CD14-positive monocyte (primary cell): ENCODE data around the gene MAP7. TPM values are rescaled to one million over a fixed set of nuclear protein-coding genes. Genes with fewer than 3 reads are reported as not detected.
"Not testable (repeated sequence)": the region's sequence is repeated elsewhere in the genome, so short reads cannot be mapped to it uniquely, and the experiment has no call there.

ENCODE experiments used
- DNase-seq, 3 donors: peaks; one replicate each; pipeline ENCODE4 v3.0.0-alpha.2; 2011 to 2022
- H2AFZ ChIP-seq: 2 replicates; pipeline ENCODE4 v1.6.0; 2012; ENCODE audit warnings: mild to moderate bottlenecking, low read depth, low read length, inconsistent platforms; ENCODE audit not compliant: insufficient read depth, poor library complexity, severe bottlenecking
- H3K27ac ChIP-seq, 2 donors: 1 replicate in 1 of 2; 2 replicates in 1 of 2; pipeline ENCODE4 v1.5.1; 2012 to 2013; ENCODE audit warnings: low read length in 2 of 2, control low read depth in 1 of 2, inconsistent platforms in 1 of 2, low read depth in 1 of 2, mild to moderate bottlenecking in 1 of 2
- H3K27me3 ChIP-seq, 2 donors: one replicate each; pipeline versions ENCODE4 v1.6.0 to v1.6.1; 2011 to 2013; ENCODE audit warnings: low read length in 2 of 2; ENCODE audit not compliant: control insufficient read depth in 2 of 2, insufficient read depth in 2 of 2
- H3K36me3 ChIP-seq, 2 donors: replicated peaks in 1 of 2; 1 replicate in 1 of 2; 2 replicates in 1 of 2; pipeline versions ENCODE4 v1.5.1 to v1.6.1; 2012 to 2013; ENCODE audit warnings: low read length in 2 of 2, control low read depth in 1 of 2, inconsistent platforms in 1 of 2, mild to moderate bottlenecking in 1 of 2; ENCODE audit not compliant: insufficient read depth in 2 of 2, control insufficient read depth in 1 of 2
- H3K4me1 ChIP-seq, 2 donors: 1 replicate in 1 of 2; 2 replicates in 1 of 2; pipeline versions ENCODE4 v1.5.1 to v1.6.1; 2012 to 2013; ENCODE audit warnings: low read length in 2 of 2, control low read depth in 1 of 2, inconsistent platforms in 1 of 2, mild to moderate bottlenecking in 1 of 2, moderate library complexity in 1 of 2; ENCODE audit not compliant: insufficient read depth in 2 of 2, control insufficient read depth in 1 of 2
- H3K4me2 ChIP-seq: replicated peaks from 2 replicates; pipeline ENCODE3; 2012; ENCODE audit warnings: low read length, moderate library complexity, mild to moderate bottlenecking; ENCODE audit not compliant: poor library complexity, severe bottlenecking; ENCODE audit errors: extremely low read depth
- H3K4me3 ChIP-seq, 3 experiments: fragments of 200-600 bp in 1 of 3; sonication (generic) in 1 of 3; replicated peaks in 1 of 3; 1 replicate in 2 of 3; 2 replicates in 1 of 3; pipeline ENCODE4 v1.5.1; 2011 to 2013; ENCODE audit warnings: low read length in 3 of 3, mild to moderate bottlenecking in 3 of 3, control low read depth in 2 of 3, low read depth in 2 of 3, inconsistent platforms in 1 of 3, moderate library complexity in 1 of 3
- H3K79me2 ChIP-seq: 2 replicates; pipeline ENCODE4 v1.6.0; 2012; ENCODE audit warnings: mild to moderate bottlenecking, control low read depth, inconsistent platforms, low read length, moderate library complexity; ENCODE audit not compliant: insufficient read depth
- H3K9ac ChIP-seq: 2 replicates; pipeline ENCODE4 v1.6.0; 2017; ENCODE audit warnings: low read length, mild to moderate bottlenecking; ENCODE audit not compliant: insufficient read depth, poor library complexity, severe bottlenecking
- H3K9me3 ChIP-seq, 2 donors: replicated peaks in 1 of 2; 1 replicate in 1 of 2; 2 replicates in 1 of 2; pipeline versions ENCODE4 v1.5.1 to v1.6.1; 2012 to 2013; ENCODE audit warnings: low read length in 2 of 2, control low read depth in 1 of 2; ENCODE audit not compliant: control insufficient read depth in 1 of 2, insufficient read depth in 1 of 2
- H4K20me1 ChIP-seq: 2 replicates; pipeline ENCODE4 v1.6.0; 2012; ENCODE audit warnings: mild to moderate bottlenecking, low read length, control low read depth, moderate library complexity; ENCODE audit not compliant: insufficient read depth
- H3K27ac Mint-ChIP-seq, 7 donors: one replicate each; pipeline ENCODE4 v1.8.0; 2020; ENCODE audit warnings: mild to moderate bottlenecking in 7 of 7, mixed read lengths in 7 of 7, moderate library complexity in 6 of 7, inconsistent platforms in 2 of 7
- H3K27me3 Mint-ChIP-seq, 3 donors: one replicate each; pipeline ENCODE4 v1.8.0; 2021 to 2022; ENCODE audit warnings: low read depth in 3 of 3, mild to moderate bottlenecking in 3 of 3, mixed read lengths in 3 of 3, moderate library complexity in 3 of 3, inconsistent platforms in 1 of 3
- H3K36me3 Mint-ChIP-seq, 2 donors: one replicate each; pipeline ENCODE4 v1.8.0; 2020; ENCODE audit warnings: mixed read lengths in 2 of 2, inconsistent platforms in 1 of 2, mild to moderate bottlenecking in 1 of 2
- H3K4me1 Mint-ChIP-seq: one replicate; pipeline ENCODE4 v1.8.0; 2020; ENCODE audit warnings: mild to moderate bottlenecking, mixed read lengths
- H3K4me3 Mint-ChIP-seq, 2 donors: one replicate each; pipeline ENCODE4 v1.8.0; 2020; ENCODE audit warnings: mild to moderate bottlenecking in 2 of 2, mixed read lengths in 2 of 2, moderate library complexity in 1 of 2
- H3K9me3 Mint-ChIP-seq, 7 donors: one replicate each; pipeline ENCODE4 v1.8.0; 2020 to 2022; ENCODE audit warnings: mixed read lengths in 7 of 7, mild to moderate bottlenecking in 6 of 7, moderate library complexity in 6 of 7, inconsistent platforms in 2 of 7
- WGBS: methylation state at CpG from one replicate; pipeline ENCODE4 v1.1.5; 2013; ENCODE audit warnings: missing lambda C conversion rate; ENCODE audit not compliant: insufficient coverage; 5-methylcytosine and 5-hydroxymethylcytosine counted together
- intact Hi-C, 2 donors: fragments of 100-400 bp; cut with micrococcal nuclease; formaldehyde crosslinking; loops; one replicate each; pipeline versions ENCODE4 v1.15.0 to v1.15.1; 2023
- polyA plus RNA-seq, 3 donors: library from polyadenylated mRNA; depleted of rRNA in 1 of 3; unstranded in 2 of 3; stranded (reverse) in 1 of 3; fragments of 300-500 nt in 2 of 3; fragments of >200 nt in 1 of 3; fragmentation: Illumina TruSeq in 2 of 3; gene quantifications; 1 replicate in 2 of 3; 2 replicates in 1 of 3; pipeline ENCODE4 v1.2.3, GENCODE V29; 2012 to 2021
- TF ChIP-seq, protein P1 (sequence below): fragments of 200-600 bp; IDR thresholded peaks from one replicate; pipeline ENCODE4 v1.8.0; 2022; ENCODE audit warnings: antibody characterized with exemption, mild to moderate bottlenecking

Gene MAP7
- polyA plus RNA-seq, 3 donors = 0.67 to 1.6 (median 1.2) TPM

DNA sequence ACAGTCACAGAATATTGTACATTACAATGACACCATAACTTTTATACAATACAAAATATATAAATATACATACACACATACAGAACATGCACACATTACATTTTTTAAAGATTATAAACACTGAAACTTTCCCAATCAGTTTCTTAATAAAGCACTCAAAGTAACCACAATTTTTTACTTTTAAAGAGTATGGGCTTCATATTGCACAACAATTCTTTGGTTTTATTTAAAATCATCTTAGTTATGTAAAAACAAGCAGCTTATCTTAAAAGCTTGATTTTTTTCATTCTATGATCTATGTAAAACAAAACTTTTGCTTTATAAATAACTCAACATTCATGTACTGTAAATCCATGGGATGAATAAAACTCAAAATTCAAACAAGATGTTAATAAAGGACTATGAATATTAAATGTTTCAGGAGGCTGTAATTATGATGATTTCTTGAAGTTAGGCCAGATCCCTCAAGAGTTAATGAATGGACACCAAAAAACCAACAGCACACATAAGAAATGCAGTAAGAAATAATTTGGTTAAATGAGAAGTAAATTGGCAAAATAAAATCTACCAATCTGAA lies 167.5 kb downstream of the MAP7 start:
- intact Hi-C loops = no loop called here
- Histone ChIP-seq H3K9ac (no peak overlapping the region), H3K27me3 (no peaks in the 10 kb centered on the region), H3K4me3 (no peak overlapping the region), H3K36me3 (no peaks in the 10 kb centered on the region), H4K20me1 (no peaks in the 10 kb centered on the region), H3K27ac (no peak overlapping the region), H3K9me3 (no peaks in the 10 kb centered on the region), H2AFZ (no peak overlapping the region), H3K79me2 (no peaks in the 10 kb centered on the region), H3K4me2 (no peak overlapping the region), H3K4me1 (no peaks in the 10 kb centered on the region)
- Mint-ChIP-seq H3K27ac (no peak overlapping the region), H3K27me3 (peaks cover 0 to 2% (median 1%) of the 10 kb centered on the region in 3 donors), H3K4me3 (no peak overlapping the region), H3K36me3 (no peaks in the 10 kb centered on the region), H3K4me1 (peaks cover 6% of the 10 kb centered on the region), H3K9me3 (no peaks in the 10 kb centered on the region)
- TF ChIP-seq, protein P1, sequence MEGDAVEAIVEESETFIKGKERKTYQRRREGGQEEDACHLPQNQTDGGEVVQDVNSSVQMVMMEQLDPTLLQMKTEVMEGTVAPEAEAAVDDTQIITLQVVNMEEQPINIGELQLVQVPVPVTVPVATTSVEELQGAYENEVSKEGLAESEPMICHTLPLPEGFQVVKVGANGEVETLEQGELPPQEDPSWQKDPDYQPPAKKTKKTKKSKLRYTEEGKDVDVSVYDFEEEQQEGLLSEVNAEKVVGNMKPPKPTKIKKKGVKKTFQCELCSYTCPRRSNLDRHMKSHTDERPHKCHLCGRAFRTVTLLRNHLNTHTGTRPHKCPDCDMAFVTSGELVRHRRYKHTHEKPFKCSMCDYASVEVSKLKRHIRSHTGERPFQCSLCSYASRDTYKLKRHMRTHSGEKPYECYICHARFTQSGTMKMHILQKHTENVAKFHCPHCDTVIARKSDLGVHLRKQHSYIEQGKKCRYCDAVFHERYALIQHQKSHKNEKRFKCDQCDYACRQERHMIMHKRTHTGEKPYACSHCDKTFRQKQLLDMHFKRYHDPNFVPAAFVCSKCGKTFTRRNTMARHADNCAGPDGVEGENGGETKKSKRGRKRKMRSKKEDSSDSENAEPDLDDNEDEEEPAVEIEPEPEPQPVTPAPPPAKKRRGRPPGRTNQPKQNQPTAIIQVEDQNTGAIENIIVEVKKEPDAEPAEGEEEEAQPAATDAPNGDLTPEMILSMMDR = no peak
- no peak for DNase-seq

DNA sequence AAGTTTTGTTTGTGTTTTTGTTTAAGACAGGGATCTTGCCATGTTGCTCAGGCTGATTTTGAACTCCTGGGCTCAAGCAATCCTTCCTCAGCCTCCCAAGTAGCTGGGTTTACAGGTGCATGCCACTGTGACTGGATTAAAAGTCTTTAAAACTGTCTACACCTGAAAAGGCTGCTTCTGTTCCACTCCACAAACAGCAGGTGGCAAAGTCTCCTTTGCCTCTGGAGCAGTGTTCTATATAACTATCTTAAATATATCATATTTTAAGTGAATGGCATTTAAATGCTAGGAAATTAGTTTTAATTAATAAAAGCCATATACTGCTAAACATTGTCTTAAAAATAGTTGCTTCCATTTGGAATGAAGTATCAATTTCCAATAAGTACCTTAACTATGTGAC lies 171.3 kb downstream of the MAP7 start:
- intact Hi-C loops = no loop called here
- no peak overlapping the region for H3K4me3 ChIP-seq
- H3K9me3 ChIP-seq = no peaks in the 10 kb centered on the region
- no peaks in the 10 kb centered on the region for H3K36me3 ChIP-seq
- H3K27ac ChIP-seq = no peak overlapping the region
- H4K20me1 ChIP-seq = no peaks in the 10 kb centered on the region
- no peaks in the 10 kb centered on the region for H3K4me1 ChIP-seq
- no peaks in the 10 kb centered on the region for H3K79me2 ChIP-seq
- no peaks in the 10 kb centered on the region for H3K36me3 Mint-ChIP-seq
- no peaks in the 10 kb centered on the region for H3K27me3 ChIP-seq
- no peak overlapping the region for H3K27ac Mint-ChIP-seq
- DNase-seq = no peak
- H3K27me3 Mint-ChIP-seq = peaks cover 0 to 2% (median 1%) of the 10 kb centered on the region in 3 donors
- no peak overlapping the region for H2AFZ ChIP-seq
- H3K4me1 Mint-ChIP-seq = peaks cover 6% of the 10 kb centered on the region
- H3K4me2 ChIP-seq = no peak overlapping the region
- H3K9me3 Mint-ChIP-seq = no peaks in the 10 kb centered on the region
- TF ChIP-seq, protein P1 = no peak
- no peak overlapping the region for H3K9ac ChIP-seq
- H3K4me3 Mint-ChIP-seq = no peak overlapping the region

DNA sequence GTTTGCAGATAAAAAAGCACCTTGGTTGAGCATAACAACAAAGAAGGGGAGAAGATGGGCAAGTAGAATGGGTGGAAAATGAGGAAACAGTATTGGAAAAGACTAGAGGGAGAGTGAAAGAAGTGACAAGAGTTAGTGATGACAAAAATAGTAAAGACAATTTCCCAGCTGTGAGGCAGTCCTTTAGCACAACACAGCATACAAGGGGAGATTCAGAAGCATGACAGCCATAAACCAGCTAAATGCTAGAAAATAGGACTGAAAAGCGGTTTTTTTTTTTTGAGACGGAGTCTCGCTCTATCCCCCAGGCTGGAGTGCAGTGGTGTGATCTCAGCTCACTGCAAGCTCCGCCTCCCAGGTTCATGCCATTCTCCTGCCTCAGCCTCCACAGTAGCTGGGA lies 174.4 kb downstream of the MAP7 start:
- H3K27me3 ChIP-seq, H3K9me3 Mint-ChIP-seq, H3K9me3 ChIP-seq, H3K36me3 ChIP-seq, H3K4me2 ChIP-seq, intact Hi-C loops, DNase-seq, H3K4me3 Mint-ChIP-seq, H3K4me3 ChIP-seq, H3K36me3 Mint-ChIP-seq, H2AFZ ChIP-seq, H3K4me1 Mint-ChIP-seq, H3K27ac ChIP-seq, H3K27ac Mint-ChIP-seq, H3K79me2 ChIP-seq, H3K27me3 Mint-ChIP-seq, H3K9ac ChIP-seq, H3K4me1 ChIP-seq, H4K20me1 ChIP-seq: not testable (repeated sequence)
- WGBS = 100% methylated on average over 3 of the region's 4 CpGs
